HG03025 (cell line): ENCODE data around the gene BRINP2.
"Not testable (repeated sequence)": the region's sequence is repeated elsewhere in the genome, so short reads cannot be mapped to it uniquely, and the experiment has no call there.

Source experiments
- ATAC-seq: cut with Tn5 transposase; IDR thresholded peaks from one replicate; pipeline ENCODE4 v1.9.1; 2021; ENCODE audit warnings: mild to moderate bottlenecking, moderate library complexity; ENCODE audit not compliant: unreplicated experiment, low FRiP score

The BRINP2 gene

DNA sequence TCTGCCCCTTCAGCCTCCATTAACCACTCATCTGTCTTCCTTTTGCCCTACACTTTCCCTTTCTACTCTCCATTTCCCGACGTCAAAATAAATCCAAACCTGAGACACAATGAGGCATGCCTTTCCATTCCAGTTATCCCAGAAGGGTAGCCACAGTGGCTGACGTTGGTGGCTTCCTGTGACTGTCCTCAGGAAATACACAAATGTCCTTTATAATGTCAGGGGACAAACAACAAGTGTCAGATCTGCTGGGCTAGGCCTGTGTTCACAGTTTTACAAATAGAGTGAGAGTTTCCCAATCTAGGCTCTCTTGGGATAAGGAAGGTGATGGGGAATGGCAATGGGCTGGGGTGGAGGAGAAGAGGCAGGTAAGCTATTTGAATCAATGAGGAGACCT, 135.3 kb downstream of the BRINP2 start:
- ATAC-seq, result no peak

DNA sequence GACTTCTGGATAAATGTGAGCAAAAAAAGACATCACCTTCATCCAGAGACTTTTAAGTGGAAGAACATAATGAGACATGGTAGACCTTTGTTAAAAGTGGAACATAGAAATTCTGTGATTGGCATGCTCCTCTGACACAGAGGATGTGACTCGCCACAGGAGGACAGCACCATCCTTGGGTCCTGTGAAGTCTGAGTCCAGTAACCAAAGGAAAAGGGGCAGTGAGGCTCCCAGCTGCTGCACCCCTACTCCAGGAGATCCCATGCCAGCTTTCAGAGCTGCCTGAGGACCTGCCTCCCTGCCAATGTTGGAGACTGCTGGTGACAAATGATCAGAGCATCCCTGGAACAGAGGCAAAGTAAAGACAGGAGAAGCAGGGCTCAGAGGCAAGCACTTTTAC, 136.2 kb downstream of the BRINP2 start:
- no peak for ATAC-seq

DNA sequence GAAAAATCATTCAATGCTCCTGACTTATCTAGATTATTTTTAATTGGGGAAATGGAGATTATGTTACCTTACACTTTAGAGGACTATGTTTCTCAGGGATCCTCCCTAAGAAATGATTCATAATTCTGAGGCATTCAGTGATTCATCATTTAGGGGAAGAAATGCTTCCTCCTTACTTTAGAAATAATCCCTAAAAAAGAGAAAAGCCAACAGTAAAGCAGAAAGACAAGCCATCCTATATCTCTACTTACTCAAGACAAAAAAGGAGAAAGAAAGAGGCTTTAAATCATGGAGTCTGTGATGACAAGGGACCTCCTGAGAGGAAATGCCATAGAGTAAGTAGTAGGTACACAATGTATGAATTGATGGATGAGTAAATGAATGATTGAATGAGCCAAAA, 137.0 kb downstream of the BRINP2 start:
- ATAC-seq, result no peak

DNA sequence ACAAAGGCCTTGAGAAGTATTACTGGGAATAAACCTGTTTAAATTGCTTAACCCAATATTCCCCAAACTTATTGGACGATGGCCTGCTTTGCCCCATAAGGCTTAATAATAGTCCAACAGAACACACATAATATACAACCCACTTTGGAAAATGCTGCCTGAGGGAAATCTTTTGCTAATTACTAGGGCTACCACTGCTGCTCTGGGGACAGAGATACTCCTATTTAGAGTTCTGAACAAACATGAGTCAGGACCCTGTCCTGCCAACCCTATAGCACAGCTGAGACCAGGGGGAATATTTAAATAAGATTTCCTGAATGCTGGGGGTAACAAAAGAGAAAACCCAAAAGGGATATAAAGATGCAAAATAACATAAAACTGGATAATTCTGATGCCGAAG, 139.1 kb downstream of the BRINP2 start:
- no peak for ATAC-seq

DNA sequence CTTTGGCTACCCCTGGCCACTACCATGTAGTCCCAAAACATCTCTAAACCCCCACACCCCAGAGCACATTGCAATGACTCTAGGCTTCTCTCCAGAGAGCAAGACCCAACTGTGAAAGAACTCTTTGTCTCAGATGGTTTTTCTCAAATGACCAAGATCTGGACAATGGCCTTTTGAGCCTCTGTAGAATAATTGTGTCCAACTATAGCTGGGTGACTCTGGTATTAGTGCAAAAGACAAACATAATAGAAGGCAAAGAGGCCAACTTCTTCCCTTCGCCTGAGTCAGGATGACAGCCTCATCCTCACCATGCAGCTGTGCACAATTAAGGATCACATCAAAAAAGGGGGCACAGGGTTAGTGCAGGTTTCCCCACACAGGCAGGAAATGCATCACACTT, 139.6 kb downstream of the BRINP2 start:
- ATAC-seq, result no peak

DNA sequence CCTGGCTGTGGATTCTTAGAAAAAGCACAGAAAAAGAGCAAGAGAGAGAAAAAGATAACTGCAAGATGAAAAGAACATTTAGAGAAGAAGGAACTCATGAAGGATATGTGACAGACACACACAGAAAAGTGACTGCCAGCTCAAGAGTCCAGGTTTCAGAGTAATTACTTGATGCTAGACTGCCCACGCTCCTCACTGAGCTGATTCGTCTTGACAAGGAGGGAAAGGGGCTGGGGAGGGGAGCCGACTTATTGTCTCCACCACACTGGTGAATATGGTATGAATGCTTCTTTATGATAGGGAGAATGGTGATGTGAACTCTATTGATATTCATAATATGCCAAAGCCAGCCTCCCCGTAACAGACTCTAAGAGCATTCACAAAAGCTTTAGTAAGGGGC, 140.4 kb downstream of the BRINP2 start:
- no peak for ATAC-seq

DNA sequence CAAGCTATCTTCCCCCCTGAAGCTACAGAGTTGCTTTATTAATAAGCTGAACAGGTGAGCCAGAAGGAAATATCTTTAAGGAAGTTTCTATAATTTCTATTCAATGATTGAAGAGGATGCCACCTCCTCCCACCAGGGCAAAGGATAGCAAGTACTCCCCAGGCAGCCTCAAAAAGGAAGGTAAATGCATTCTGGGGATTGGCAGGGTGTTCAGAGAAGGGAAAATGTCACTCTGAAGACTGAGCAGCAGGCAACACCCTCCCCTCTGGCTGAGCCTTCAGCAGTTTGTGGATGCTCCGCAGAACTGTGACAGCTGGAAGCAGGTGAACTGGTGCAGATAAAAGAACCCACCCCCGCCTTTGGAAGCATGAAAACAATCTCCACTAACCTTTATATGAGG, 140.8 kb downstream of the BRINP2 start:
- no peak for ATAC-seq

DNA sequence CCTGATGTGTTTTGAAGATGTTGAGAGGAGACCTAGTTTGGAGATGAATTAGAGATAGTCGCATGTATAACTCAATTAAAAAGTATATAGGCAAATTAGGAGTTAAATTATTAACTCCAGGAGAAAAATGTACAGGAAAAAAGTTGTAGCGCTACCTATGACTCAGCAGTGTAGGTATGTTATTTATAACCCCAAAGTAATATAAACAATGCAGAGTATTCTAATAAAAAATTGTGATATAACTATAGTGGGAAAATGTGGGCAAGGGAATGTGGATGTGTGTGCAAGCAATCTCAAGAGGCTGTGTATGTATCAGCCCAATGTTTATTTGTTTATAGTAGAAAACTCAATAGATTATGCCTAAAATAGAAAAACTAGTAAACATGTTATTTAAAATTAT, 144.5 kb downstream of the BRINP2 start:
- no peak for ATAC-seq

DNA sequence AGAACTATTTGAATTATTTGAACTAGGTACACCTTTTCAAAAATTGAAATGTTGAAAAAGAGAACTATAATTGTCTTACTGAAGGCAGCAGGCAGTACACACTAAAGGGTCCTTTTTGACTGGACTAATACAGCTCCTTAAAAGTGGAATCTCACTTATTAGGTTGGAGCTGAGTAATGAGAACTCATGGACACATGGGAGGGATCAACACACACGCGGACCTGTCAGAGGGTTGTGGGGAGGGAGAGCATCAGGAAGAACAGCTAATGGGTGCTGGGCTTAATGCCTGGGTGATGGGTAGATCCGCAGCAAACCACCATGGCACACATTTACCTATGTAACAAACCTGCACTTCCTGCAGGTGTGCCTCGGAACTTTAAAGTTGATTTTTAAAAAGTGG, 145.0 kb downstream of the BRINP2 start:
- ATAC-seq, result no peak

DNA sequence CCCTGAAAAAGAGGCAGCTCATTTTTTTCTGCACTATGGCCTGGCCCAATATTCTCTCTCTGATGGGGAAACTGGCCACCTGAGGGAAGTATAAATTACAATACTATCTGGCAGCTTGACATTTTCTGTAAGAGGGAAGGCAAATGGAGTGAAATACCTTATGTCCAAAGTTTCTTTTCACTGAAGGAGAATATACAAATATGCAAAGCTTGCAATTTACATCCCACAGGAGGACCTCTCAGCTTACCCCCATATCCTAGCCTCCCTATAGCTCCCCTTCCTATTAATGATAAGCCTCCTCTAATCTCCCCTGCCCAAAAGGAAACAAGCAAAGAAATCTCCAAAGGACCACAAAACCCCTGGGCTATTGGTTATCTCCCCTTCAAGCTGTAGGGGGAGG, 150.7 kb downstream of the BRINP2 start:
- not testable (repeated sequence) for ATAC-seq

DNA sequence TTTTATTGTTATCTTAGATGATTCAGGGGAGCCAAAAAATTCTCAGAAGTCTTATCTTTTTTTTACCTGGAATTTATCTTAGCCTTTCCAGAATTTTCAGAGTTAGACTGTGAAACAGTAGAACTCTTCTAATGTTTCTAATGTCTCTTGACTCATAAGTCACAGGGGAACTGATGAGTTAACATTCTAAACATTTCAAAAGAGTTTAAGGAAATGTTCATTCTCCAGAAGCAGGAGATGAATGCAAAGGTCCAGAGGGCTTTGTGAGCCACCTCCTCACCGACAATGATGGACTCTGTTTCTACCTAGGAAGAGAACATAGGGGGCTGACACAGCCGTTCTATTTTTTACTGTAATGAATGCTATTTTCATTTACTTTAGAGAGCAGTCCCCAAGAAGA, 157.5 kb downstream of the BRINP2 start:
- no peak for ATAC-seq

DNA sequence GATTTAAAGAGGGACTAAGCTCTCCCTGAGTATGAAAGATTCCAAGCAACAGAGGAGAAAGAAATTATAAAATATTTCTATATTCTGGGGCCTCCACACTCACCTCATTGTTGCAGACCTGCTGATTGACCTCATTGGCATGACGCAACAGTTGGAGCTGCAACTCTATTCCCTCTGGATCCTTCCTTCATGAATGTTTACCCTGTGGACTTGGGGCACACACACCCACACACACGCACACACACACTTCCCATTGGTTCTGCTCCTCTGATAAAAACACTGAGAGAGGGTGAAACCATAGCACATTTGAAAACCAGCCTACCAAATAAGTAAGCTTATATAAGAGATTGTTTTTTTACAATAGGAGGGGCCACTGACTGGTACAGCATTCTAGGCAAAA, 159.1 kb downstream of the BRINP2 start:
- no peak for ATAC-seq
